Measurements from ENCODE around the gene DAGLA. TPM values are rescaled to one million over a fixed set of nuclear protein-coding genes. Genes with fewer than 3 reads are reported as not detected.

DAGLA gene
- total and polyA plus RNA-seq, 8 donors, result 3.7 to 6.9 (median 5.2) TPM

GRCh38 chr11:61760946-61761345 lies 80.8 kb downstream of the DAGLA start:
- FAIRE-seq (no peak), ATAC-seq (no peak), DNase-seq (no peak)
- no peaks in the 10 kb centered on the region for H3K27me3 ChIP-seq
- TF ChIP-seq CTCF (IDR thresholded peaks at IDR 0.05), result no peak
- no peaks in the 10 kb centered on the region for H3K9me3 ChIP-seq
- peaks cover 22 to 29% (median 22%) of the 10 kb centered on the region in 3 donors for H3K4me1 ChIP-seq
- intact Hi-C loops (cut with DNase I), result no loop called here
- no peak overlapping the region for H3K4me3 ChIP-seq
- H3K27ac ChIP-seq, result no peak overlapping the region
- WGBS, 2 donors, result 66 to 73% methylated on average over 11 to 13 of the region's 13 CpGs
- H3K36me3 ChIP-seq, result no peaks in the 10 kb centered on the region

- Histone ChIP-seq H3K36me3 (no peaks in the 10 kb centered on the region), H3K4me3 (no peak overlapping the region), H3K4me1 (peaks cover 15 to 22% (median 16%) of the 10 kb centered on the region in 3 donors), H3K27me3 (no peaks in the 10 kb centered on the region), H3K9me3 (no peaks in the 10 kb centered on the region), H3K27ac (no peak overlapping the region)
- DNase-seq (no peak), FAIRE-seq (no peak), ATAC-seq (no peak)
- intact Hi-C loops (cut with DNase I), result no loop called here
- TF ChIP-seq CTCF (IDR thresholded peaks at IDR 0.05), result no peak
- 77 to 83% methylated on average over 11 of the region's 11 CpGs for WGBS, 2 donors
Observed at GRCh38 chr11:61761440-61762222, 81.4 kb downstream of the DAGLA start.

DNA sequence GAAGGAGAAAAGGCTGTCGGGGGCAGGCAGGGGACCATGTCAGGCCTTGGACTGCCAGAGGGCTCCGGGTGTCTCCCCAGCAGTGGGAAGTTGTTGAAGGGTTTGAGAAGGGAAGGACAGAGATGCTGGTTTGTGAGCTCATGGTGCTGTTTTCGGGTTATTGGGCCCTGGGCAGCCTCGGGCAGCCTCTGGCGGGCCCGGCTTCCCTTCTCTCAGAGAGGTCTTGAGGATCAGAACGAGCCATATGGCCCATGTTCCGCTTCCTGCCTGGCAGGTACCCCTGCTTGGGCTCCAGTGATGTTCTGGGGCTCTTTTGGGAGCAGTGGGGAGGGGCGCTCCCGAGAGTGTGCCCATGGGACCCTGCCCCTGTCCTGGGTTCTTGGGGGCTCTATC lies 82.0 kb downstream of the DAGLA start:
- Histone ChIP-seq H3K27me3 (no peaks in the 10 kb centered on the region), H3K4me3 (no peak overlapping the region), H3K9me3 (no peaks in the 10 kb centered on the region), H3K27ac (no peak overlapping the region), H3K4me1 (peaks cover 12 to 17% (median 12%) of the 10 kb centered on the region in 3 donors), H3K36me3 (no peaks in the 10 kb centered on the region)
- DNase-seq (no peak), FAIRE-seq (no peak), ATAC-seq (no peak)
- intact Hi-C loops (cut with DNase I), result no loop called here
- 82 to 85% methylated on average over 7 to 10 of the region's 10 CpGs for WGBS, 2 donors
- no peak for TF ChIP-seq CTCF (IDR thresholded peaks at IDR 0.05)

DNA sequence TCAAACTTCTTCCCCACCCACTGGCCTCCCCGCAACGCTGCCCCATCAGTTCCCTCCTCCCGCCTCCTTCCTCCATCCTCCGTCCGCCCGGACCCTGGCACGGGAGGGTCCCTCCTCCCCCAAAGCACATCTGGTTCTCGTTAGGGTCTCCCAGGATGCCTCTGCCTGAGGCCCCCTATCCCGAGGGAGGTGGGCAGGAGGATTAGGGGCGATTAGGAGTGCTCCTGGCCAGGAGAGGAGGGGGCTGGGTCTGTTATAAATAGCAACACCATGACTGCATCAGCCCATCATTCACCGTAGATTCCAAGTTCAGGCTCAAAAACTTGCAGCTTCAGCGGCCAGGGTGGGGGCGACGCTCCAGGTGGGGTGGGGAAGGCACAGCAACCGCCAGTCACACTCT lies 82.6 kb downstream of the DAGLA start:
- TF ChIP-seq CTCF (IDR thresholded peaks at IDR 0.05), result no peak
- Histone ChIP-seq H3K4me3 (no peak overlapping the region), H3K9me3 (no peaks in the 10 kb centered on the region), H3K27ac (no peak overlapping the region), H3K36me3 (no peaks in the 10 kb centered on the region), H3K27me3 (no peaks in the 10 kb centered on the region), H3K4me1 (peaks cover 6 to 11% (median 6%) of the 10 kb centered on the region in 3 donors)
- intact Hi-C loops (cut with DNase I), result no loop called here
- ATAC-seq, result no peak
- no peak for FAIRE-seq
- no peak for DNase-seq
- WGBS, 2 donors, result 73 to 86% methylated on average over 15 of the region's 15 CpGs

- Histone ChIP-seq H3K9me3 (no peaks in the 10 kb centered on the region), H3K4me1 (peaks cover 9 to 19% (median 12%) of the 10 kb centered on the region in 3 donors), H3K36me3 (no peaks in the 10 kb centered on the region), H3K27ac (no peak overlapping the region), H3K4me3 (no peak overlapping the region), H3K27me3 (no peaks in the 10 kb centered on the region)
- no peak for ATAC-seq
- intact Hi-C loops (cut with DNase I), result no loop called here
- TF ChIP-seq CTCF (IDR thresholded peaks at IDR 0.05), result no peak
- no peak for DNase-seq
- no peak for FAIRE-seq
- WGBS, 2 donors, result 78 to 80% methylated on average over 23 of the region's 23 CpGs
Observed at GRCh38 chr11:61763930-61764605, 83.9 kb downstream of the DAGLA start.

Measured in pancreas (tissue), 10 donors.